Breast epithelium (tissue), 3 donors: ENCODE data around the gene C1orf105.

Experiments
- CTCF ChIP-seq, 3 donors: fragments of 450-650 bp; IDR thresholded peaks; one replicate each; pipeline ENCODE4 v1.5.1; 2016 to 2017; ENCODE audit warnings: antibody characterized with exemption in 3 of 3, mild to moderate bottlenecking in 3 of 3, moderate library complexity in 3 of 3
- POLR2A ChIP-seq: fragments of 450-650 bp; IDR thresholded peaks from one replicate; pipeline ENCODE4 v1.6.1; 2016; ENCODE audit warnings: antibody characterized with exemption, mild to moderate bottlenecking, moderate library complexity
- POLR2AphosphoS5 ChIP-seq, 3 donors: sonication (generic); formaldehyde crosslinking; IDR thresholded peaks; one replicate each; pipeline ENCODE4 v1.6.1; 2017; ENCODE audit warnings: antibody characterized with exemption in 3 of 3

DNA sequence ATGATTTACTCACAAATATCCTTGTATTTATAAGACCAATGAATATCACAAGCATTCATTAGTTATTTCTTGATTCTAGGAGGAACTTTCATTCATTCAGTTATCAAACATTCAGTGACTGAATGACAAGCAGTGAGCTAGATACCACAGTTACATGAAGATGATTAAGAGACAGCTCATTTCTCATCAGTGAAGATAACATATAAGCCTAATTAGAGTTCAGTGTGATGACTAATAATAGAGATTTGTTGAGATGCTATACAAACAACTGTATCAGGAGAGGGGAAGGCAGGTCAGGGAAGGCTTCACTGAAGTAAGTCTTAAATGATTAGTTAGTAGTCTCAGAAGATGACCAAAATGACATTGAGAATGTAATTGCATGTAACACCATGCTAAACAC lies 14.6 kb upstream of the C1orf105 start:
- TF ChIP-seq CTCF (IDR thresholded peaks at IDR 0.05) (no peak), POLR2A (no peak), POLR2AphosphoS5 (IDR thresholded peaks at IDR 0.05) (no peak)
